Ecto neural progenitor cell (in vitro differentiated cells): ENCODE measurements around the gene LRIG3.
"Not testable (repeated sequence)": the region's sequence is repeated elsewhere in the genome, so short reads cannot be mapped to it uniquely, and the experiment has no call there.

Source experiments
- DNase-seq: peaks from one replicate; pipeline ENCODE4 v3.0.0-alpha.2; 2018; ENCODE audit warnings: low spot score

Gene LRIG3, protein sequence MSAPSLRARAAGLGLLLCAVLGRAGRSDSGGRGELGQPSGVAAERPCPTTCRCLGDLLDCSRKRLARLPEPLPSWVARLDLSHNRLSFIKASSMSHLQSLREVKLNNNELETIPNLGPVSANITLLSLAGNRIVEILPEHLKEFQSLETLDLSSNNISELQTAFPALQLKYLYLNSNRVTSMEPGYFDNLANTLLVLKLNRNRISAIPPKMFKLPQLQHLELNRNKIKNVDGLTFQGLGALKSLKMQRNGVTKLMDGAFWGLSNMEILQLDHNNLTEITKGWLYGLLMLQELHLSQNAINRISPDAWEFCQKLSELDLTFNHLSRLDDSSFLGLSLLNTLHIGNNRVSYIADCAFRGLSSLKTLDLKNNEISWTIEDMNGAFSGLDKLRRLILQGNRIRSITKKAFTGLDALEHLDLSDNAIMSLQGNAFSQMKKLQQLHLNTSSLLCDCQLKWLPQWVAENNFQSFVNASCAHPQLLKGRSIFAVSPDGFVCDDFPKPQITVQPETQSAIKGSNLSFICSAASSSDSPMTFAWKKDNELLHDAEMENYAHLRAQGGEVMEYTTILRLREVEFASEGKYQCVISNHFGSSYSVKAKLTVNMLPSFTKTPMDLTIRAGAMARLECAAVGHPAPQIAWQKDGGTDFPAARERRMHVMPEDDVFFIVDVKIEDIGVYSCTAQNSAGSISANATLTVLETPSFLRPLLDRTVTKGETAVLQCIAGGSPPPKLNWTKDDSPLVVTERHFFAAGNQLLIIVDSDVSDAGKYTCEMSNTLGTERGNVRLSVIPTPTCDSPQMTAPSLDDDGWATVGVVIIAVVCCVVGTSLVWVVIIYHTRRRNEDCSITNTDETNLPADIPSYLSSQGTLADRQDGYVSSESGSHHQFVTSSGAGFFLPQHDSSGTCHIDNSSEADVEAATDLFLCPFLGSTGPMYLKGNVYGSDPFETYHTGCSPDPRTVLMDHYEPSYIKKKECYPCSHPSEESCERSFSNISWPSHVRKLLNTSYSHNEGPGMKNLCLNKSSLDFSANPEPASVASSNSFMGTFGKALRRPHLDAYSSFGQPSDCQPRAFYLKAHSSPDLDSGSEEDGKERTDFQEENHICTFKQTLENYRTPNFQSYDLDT

DNA sequence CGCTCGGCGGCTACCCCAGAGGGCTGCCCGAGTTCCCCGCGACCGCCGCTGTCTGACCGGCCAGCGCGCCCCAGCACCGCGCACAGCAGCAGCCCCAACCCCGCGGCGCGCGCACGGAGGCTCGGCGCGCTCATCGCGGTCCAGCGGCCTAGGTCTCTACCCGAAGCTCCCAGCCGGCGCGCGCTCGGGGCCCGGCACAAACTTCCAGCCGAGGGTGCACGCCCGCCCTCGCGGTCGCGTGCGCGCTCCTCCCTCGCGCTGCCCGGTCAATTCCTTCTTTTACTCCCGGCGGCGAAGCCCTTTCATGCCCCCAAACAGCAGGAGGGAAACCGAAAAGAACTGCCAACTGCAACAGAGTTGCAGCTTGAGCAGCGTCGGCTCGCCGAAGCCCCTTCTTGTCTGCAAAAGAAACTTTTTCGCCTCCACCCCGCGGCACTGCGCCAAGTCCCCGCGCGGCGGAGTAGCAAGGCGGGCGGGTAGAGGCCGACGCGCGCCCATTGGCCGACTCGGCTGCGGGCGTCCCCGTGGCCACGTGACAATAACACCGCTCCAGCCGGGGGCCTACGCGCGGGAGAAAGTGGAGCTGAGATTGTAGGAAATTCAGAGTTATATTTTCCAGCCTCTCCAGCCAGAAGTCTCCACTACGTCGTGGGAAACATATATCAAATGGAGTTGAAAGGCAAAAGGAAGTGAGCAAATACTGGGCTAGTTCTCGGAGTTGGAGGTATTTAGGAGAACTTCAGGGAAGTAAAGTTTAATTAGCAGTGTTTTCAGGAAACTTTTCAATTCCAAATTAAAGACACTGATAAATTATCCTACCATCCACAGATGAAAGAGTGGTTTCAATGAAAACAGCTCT, at the start of gene LRIG3:
Gene LRIG3, minus strand, starts transcription at position 403 of the 859 bp plus-strand sequence. Its CDS starts 269 bp downstream, at position 134.
- peak; percentile 94 for DNase-seq

DNA sequence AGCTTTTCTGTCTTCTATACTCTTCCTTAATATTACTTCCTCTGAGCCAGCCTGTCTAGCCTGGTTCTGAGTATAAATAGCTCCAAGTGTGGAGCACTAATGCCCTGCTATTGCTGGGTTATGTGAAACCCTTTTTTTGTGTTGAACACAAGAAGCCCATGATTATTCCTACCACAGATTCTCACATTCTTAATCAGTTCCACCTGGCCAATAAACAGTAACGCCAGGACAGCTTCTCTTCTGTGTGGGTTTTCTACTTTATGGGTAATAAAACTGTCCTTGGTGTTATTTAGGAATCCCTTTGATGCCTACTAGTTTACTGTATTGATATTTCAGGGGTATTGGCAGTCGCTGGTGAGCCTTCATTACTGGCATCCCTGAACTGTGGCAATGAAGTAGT, 48.9 kb upstream of the LRIG3 start:
- DNase-seq = no peak

DNA sequence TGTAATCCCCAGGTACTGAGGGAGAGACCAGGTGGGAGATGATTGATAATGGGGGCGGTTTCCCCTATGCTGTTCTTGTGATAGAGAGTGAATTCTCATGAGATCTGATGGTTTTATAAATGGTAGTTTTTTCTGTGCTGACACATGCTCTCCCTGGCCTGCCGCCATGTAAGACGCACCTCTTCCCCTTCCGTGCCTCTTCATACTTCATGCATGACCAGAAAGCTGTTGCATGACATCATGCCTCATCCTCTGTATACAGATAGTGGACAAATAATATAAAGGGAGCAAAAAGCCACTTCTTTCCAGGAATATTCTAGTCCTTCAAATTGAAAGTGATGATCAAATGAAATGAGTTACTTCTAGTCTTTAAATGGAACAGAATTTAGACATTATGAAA, 47.3 kb upstream of the LRIG3 start:
- DNase-seq = no peak

DNA sequence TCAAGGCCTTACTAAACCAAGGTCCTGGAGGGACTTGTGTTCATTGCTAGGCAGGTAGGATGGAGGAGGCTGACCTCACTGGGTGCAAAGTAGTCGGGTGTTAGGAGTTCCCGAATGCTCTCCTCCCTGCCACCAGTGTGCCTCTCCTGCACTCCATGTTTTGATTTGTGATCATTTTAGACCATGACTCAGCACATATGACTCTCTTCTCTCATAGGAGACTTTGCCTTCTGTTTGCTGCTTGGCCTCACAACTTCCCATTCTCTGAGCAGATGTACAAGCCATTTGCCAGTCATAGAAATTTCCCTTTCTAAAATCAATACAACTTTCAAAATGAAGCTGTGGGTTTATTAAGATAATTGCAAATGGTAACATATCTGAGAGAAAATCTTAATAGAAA, 46.6 kb upstream of the LRIG3 start:
- DNase-seq = no peak

DNA sequence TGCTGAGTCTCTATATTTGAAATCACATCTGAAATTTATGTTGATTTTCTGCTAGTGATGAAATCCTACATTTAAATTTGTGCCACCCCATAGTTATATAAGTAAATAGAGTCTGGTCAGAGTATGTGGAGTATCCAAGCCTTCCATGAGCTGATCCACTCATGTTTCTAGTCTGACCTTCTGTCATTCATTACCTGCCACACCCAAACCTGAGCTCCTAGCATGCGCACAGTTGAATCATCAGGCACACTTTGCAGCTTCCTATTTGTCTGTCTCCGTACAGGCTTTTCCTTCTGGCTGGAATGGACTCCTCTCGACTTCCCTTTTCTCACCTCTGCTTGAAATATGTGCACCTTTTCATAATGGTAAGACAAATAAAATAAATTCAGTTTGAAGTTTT, 45.3 kb upstream of the LRIG3 start:
- DNase-seq = no peak

DNA sequence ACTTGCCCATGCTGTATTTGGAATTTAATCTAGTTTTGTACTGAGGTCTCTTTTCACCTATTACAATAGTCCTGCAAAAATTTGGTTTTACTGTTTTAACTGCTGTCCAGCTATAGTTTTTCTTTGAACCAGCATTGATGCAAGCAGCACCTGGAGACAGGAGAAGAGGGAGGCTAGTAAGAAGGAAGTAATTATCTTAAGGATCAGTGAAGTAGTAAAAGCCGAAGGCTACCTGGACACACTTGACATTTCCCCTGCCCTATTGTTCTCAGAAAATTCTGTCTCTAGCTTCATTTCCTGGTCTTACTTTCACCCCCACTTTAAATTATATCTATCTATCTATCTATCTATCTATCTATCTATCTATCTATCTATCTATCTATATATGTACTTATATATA, 43.5 kb upstream of the LRIG3 start:
- no peak for DNase-seq

DNA sequence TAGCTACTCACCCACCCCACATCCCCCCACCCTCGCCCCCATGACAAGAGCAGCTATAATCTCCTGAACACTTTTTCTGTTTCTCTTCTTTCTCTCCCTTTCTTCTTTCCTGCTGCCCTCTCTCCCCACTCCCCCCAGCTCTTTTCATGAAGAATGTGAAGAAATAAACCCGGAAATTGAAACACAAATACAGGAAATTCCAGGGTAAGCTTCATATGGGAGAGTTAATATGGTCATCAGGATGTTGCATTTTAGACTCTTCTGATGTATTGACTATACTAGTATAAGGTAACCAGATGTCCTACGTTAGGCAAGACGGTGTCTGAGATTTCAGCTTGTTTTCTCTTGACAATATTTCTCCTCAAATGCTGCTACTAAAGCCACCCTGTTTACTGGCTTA, 41.6 kb upstream of the LRIG3 start:
- DNase-seq = no peak

DNA sequence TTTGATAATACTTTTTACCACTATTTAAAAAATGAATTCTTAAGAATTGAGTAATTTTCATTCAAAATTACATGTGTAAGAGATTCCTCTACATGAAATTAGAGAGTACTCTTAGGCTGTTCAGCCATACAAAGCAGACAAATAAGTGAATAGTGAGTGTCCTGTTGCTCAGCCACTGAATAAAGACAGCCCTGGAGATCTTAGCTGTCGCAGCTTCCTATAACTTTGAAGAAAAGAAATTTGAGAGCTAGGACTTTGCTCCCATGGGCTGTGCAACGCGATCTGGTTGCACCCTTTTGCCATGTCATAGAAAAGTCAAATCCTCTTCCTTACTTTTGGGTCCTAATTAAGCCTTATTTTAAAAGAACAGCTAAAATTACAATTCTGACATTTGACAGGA, 40.9 kb upstream of the LRIG3 start:
- no peak for DNase-seq

DNA sequence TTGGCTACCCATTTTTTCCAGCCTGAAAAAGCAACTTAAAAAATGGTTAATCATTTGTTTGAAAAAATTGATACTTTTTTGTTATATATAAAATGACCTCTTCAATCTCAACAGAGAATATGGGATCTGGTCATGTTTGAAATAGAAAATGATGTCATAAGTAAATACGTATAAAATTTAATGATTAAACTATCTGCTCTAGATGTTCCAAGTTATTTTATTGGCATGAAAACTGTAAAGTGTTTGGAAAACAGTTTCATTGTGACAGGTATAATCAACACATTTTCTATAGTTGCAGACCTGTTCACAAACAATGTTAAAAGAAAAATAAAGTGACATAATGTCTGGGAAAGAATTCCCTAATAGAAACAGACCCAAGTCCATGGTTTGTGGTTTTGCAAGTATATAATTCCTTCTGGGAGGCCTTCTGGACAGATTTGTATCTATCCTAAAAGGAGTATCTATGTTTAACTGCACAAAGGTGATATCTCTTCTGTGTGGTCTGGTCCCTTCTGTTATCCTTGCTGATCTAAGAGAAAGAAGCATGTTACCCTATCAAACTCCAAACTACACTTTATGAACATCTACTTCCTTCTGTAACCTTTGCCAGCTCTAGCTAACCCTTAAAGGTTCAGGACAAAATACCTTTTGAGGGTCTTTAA, 39.5 kb upstream of the LRIG3 start:
- no peak for DNase-seq

DNA sequence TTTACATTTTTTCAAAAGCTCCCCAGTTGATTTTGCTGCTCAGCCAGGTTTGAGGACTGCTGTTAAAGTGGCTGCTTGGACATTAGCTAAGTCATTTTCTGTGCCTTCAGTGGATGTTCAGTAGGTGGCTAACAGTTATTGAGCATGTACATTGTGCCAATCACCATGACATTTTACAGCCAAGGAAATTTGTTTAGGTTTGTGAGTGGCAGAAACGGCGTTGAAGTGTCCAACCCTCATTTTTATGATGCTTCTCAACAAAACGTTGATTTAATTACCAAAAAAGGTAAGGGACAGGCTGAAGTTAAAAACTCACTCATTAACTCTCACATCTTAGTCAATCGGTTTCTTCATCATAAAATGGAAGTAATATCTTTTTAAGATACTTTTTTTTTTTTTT, 37.0 kb upstream of the LRIG3 start:
- DNase-seq = no peak

DNA sequence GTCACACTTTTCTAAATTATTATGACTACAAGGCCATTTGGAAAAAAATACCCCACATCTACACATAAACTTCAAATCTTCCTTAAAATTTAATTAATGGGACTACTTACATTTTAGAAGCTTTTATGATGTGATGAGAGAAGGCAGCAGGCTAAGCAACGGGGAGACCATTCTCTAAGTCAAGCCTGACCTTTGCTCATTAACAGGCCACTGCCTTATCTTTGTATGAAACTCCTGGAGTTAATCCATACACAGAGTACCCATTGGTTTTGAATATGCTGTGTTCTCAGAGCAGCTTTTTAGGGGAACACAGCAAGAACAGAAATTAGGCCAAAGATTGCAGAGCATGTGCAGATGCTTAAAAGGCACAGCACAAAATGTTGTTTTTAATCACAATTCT, 35.5 kb upstream of the LRIG3 start:
- no peak for DNase-seq

DNA sequence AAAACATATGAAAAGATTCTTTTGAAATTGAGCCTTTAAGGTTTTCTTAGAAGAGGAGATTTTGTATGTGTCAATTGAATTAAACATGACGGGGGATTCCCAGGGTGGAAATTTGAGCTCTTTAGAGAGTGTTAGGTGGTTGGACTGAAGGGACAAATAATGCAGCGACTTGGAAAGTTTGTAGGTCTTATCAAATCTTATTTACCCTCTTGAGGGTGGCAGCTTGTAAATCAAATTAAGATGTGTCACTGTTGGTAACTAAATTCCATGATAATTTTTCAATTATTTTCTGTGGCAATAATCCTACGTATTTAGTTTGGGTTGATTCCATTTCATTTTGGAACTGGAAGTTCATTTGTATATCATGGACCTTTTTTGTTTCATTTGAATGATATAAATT, 33.7 kb upstream of the LRIG3 start:
- no peak for DNase-seq

DNA sequence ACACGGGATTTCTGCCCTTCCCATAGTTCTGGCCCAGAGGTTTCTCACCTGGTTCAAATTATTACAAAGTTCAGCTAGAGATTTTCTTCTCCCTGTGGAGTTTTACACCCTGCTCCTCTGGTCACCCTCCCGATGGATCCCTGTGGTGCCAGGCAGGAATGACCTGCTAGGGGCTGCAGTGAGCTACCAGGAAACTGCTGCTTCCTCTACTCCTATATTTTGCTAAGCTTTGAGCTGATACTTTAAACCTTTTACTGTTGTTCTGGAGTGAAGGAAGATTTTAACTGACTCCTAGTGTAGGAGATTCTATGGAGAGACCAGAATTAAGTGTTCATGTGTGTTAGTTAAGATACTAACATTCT, 30.4 kb upstream of the LRIG3 start:
- DNase-seq = no peak

DNA sequence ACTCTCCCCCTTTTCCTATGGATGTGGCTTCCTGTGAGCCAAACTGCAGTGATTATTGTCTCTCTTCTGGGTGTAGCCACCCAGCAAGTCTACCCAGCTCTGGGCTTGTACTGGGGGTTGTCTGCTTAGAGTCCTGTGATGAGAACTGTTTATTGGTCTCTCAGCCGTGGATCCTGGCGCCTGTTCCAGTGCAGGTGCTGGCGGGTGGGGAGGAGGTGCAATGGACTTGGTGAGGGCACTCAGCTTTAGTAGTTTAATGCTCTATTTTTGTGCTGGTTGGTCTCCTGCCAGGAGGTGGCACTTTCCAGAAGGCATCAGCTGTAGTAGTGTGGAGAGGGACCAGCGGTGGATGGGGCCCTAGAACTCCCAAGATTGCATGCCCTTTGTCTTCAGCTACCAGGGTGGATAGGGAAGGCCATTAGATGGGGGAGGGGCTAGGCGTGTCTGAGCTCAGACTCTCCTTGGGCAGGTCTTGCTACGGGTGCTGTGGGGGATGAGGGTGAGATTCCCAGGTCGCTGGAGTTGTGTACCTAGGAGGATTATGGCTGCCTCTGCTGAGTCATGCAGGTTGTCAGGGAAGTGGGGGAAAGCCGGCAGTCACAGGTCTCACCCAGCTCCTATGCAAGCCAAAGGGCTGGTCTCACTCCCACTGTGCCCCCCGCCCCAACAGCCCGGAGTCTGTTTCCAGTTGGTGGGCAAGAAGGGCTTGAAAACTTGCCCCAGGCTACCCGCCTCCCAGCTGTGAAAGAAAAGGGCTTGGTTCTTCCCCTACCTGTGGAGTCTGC, 29.8 kb upstream of the LRIG3 start:
- DNase-seq = not testable (repeated sequence)

DNA sequence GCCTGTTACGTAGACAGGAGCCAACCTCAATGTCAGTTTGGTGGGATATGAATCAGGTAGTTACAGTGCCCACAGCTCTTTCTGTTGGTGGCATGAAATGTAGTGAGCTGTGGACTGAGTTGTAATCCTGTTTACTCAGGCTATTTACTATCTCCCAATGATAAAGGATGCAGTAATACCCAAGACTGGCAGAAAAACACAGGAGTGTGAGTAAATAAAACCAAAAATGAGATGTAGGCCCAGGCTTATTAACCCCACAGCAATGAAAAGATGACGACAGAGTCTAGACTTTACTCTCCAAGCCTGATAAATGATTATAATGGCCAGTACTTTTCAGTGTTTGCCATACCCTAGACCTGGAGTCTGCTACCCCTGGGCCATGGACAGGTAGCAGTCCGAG, 22.8 kb upstream of the LRIG3 start:
- DNase-seq = no peak

DNA sequence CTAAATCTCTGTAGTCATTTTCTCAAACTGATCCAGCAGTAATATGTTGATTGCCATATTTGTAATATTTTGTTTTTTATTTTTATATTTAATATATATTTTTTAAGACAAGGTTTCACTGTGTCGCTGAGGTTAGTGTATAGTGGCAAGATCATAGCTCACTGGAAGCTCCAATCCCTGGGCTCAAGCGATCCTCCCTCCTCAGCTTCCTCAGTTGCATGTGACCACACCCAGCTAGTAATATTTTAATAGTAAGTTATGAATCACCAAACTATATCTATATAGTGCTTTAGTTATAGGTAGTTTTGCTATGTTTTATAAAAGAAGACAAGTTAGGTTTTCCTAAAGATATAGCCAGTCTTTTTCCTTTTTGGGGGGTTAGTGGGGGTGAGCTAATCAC, 22.0 kb upstream of the LRIG3 start:
- DNase-seq = no peak

DNA sequence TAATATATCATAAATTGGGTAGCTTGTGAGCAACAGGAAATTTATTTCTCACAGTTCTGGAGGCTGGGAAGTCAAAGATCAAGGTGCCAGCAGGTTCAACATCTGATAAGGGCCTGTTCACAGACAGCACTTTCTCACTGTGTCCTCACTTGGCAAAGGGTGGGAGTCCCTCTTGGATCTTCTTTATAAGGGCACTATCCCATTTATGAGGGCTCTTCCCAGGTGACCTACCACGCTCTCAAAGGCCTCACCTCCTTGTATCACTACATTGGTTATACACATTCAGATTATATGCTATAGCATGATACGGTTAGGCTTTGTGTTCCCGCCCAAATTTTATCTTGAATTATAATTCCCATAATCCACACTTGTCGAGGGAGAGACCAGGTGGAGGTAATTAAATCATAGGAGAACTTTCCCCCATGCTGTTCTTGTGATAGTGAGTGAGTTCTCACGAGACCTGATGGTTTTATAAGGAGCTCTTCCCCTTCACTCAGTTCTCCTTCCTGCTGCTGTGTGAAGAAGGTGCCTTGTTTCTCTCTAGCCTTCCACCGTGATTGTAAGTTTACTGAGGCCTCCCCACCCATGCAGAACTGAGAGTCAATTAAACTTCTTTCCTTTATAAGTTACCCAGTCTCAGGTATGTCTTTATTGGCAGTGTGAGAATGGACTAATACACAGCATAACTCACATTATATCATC, 19.2 kb upstream of the LRIG3 start:
- no peak for DNase-seq

DNA sequence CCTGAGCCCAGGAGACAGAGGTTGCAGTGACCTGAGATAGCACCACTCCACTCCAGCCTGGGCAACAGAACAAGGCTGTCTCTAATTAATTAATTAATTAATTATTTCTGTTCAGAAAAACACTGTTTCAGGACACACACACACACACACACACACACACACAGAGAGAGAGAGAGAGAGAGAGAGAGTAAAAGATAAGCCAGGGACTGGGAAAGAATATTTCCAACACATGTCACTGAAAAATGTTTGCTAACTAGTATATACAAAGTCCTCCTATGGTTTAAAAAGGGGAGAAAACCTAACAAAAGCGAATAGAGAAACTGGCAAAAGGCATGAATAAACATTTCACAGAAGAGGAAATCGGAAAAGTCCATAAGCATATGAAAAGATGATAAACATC, 18.1 kb upstream of the LRIG3 start:
- DNase-seq = no peak

DNA sequence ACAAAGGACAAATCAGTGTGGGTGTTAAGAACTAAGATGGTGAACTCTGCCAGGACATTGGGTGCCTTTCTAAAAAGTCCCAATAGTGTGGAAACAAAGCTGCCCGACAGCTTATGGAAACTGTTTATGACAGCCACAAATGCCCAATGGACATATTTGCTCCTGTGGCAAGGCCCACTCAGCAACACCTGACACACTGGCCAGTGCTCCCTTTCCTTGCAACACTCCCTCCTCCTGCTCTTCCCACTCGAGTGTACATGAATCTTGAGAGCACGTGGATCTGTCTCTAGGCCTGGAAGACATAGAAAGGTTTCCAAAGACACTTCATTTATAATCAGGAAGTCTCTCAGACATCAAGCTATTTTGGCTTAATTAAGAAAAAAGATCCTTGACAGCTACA, 14.2 kb upstream of the LRIG3 start:
- DNase-seq = no peak
